H1 (cell line): ENCODE measurements around the gene SENP6. TPM values are rescaled to one million over a fixed set of nuclear protein-coding genes. Genes with fewer than 3 reads are reported as not detected.

Source experiments
- FOSL1 ChIP-seq: IDR thresholded peaks from 2 replicates; pipeline ENCODE4 v1.6.1; 2011; ENCODE audit warnings: mild to moderate bottlenecking, low read depth, low read length, moderate library complexity; ENCODE audit not compliant: insufficient read depth
- polyA plus RNA-seq, 7 experiments: library from polyadenylated mRNA; depleted of rRNA in 3 of 7; stranded (reverse) in 5 of 7; unstranded in 2 of 7; fragments of >200 nt in 5 of 7; fragments of 200-250 nt in 2 of 7; gene quantifications; 1 replicate in 5 of 7; 2 replicates in 1 of 7; 4 replicates in 1 of 7; pipeline versions ENCODE4 v1.2.1 to v1.2.3, GENCODE V29; 2011 to 2013; ENCODE audit warnings: missing spikeins in 2 of 7, mixed read lengths in 2 of 7
- total RNA-seq: library from RNA; stranded (reverse); fragmentation: NEBNext Ultra II Directional; extraction: Animal tissue kit (Norgen Biotek cat#: 25700); gene quantifications from 2 replicates; pipeline ENCODE4 v1.2.1, GENCODE V29; 2021

The SENP6 gene
- total and polyA plus RNA-seq, 2 of the 8 experiments (the other 6 are each of a cell fraction or from before 2014, with no cell fraction given): 13.8 to 103 TPM

DNA sequence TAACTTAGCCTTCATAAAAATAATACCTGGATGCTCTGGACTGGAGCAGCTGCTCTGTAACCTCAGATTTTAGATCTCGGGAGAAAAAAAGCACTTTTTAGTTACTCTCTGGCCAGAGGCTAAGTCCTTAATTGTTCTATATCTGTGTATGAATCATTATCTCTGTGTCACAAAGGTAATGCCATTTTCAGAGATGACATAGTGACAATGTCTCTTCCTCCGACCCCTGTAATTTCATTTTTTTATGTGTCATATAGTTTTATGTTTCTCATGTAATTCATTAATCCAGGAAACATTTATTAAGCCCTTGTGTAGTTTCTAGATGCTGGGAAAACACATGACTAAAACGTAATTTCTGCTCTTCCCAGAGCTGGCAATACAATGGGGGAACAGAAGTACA, 55.6 kb downstream of the SENP6 start (continued):
- no peak for TF ChIP-seq FOSL1
